ENCODE results near the gene VWA3A. TPM values are rescaled to one million over a fixed set of nuclear protein-coding genes. Genes with fewer than 3 reads are reported as not detected.
A peak's percentile ranks its signal among the peaks of the same experiment; 100 is the strongest.

VWA3A gene
- total RNA-seq, 1 experiment from 2014 or later, result not detected

DNA sequence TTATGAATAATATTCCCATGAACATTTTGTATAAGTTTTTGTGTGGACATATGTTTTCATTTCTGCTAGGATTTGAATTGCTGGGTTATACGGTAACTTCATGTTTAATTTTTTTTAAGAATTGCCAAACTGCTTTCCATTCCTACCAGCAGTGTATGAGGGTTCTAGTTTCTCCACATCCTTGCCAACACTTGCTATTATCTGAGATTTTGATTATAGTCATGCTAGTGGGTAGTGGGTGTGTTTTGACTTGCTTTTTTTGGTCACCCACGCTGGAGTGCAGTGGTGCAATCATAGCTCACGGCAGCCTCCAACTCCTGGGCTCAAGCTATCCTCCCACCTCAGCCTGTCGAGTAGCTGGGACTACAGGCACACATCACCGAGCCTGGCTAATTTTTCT is 110.8 kb downstream of the VWA3A start:
- DNase-seq (ENCODE audit: low read depth), result no peak

DNA sequence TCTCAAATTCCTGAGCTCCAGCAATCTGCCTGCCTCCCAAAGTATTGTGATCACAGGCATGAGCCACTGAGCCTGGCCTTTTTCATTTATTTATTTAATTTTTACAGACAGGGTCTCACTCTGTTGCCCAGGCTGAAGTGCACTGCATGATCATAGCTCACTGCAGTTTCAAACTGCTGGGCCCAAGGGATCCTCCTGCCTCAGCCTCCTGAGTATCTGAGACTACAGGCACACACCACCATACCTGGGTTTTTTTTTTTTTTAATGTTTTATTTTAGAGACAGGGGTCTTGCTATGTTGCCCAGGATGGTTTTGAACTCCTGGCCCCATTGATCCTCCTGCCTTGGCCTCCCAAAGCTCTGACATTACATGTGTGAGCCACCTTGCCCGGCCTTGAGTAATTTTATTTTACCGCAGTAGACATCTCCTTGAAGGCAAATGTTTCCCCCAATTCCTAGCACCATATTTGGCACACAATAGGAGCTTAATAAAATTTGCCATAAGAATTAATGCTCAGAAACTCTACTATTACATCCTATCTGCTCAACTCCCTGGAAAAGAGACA is 111.8 kb downstream of the VWA3A start:
- DNase-seq (ENCODE audit: low read depth), result no peak

DNA sequence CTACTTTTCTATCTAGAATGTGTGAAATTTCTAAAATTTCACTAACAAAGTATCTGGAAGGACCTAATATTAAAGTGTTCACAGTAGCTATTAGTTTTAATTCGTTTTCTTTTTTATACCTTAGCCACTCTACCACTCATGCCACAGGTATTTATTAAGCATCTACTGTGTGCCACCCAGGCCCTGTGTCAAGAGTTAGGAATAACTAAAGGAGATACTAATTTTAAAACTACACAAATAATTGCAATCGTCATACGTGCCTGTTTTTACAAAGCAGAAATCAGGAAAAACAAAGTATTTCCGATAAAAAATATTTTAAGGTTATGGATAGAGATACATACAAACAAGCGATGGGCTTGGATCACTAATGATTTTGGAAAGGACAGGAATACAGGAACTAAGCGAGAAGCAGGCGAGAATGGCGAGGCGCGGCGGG is 113.3 kb downstream of the VWA3A start:
- DNase-seq (ENCODE audit: low read depth), result no peak

DNA sequence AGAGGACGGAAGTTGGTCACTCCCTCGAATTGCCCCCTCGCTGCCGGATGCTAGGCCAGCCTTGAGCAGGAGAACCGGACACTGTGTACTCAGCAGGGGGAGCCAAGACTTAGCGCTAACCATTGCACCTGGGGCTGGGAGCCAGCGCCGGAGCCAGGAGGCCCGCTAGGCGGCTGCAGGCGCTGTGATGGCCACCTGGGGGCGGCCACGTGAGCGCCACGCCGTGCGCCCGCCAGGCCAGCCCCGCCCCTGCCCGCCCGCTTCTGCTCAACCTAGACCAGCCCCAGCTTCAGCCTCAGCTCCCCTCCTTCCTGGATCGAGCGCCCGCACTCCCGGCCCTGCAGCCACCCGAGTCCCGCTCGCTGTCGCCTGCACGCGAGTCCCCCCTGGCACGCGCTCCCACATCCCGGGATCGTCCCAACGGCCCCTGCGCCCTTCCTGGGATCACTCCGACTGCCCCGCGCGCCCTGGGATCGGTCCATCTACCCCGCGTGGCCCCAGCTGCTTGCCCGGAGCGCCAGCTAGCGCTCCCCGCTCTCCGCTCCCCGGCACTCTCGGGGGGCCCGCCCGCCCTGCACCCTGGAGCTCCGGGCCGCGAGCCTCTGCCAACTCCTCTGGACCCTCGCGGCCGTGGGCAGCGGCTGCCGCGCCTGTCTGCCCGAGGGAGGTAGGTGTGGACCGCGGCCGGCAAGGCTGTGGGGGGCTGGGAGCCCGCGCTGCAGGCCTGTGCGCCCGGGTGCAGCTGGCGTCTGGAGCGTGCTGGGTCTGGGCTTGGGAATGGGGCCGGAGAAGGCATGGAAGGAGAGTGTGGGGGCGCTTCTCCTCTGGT is 113.9 kb downstream of the VWA3A start, which contains the start of gene EEF2K:
EEF2K (plus strand) TSS at position 266 of the 829 bp plus-strand sequence. CDS start 19,452 bp downstream, outside the sequence.
- peak; percentile 94 for DNase-seq (ENCODE audit: low read depth)

Other genes with a start within 250 kb of the VWA3A start
- gene NPIPB4, start 234.8 kb upstream of the VWA3A start, total RNA-seq (2014; rRNA removed; shearing (Covaris generic)), result 3.8 TPM in 2 replicates
- 95.0 and 102 TPM in 2 replicates for gene UQCRC2, start 139.2 kb upstream of the VWA3A start, total RNA-seq (2014; rRNA removed; shearing (Covaris generic))
- gene PDZD9, start 91.4 kb upstream of the VWA3A start, total RNA-seq (2014; rRNA removed; shearing (Covaris generic)), result not detected in 2 replicates
- gene MOSMO, start 84.4 kb upstream of the VWA3A start, total RNA-seq (2014; rRNA removed; shearing (Covaris generic)), result 13.1 and 13.3 TPM in 2 replicates
- not detected in 2 replicates for gene SDR42E2, start 70.0 kb downstream of the VWA3A start, total RNA-seq (2014; rRNA removed; shearing (Covaris generic))
- 15.7 and 17.7 TPM in 2 replicates for gene EEF2K, start 113.7 kb downstream of the VWA3A start, total RNA-seq (2014; rRNA removed; shearing (Covaris generic))
- 11.5 and 23.1 TPM in 2 replicates for gene POLR3E, start 204.9 kb downstream of the VWA3A start, total RNA-seq (2014; rRNA removed; shearing (Covaris generic))